ENCODE results near the gene SEMA5A. TPM values are rescaled to one million over a fixed set of nuclear protein-coding genes. Genes with fewer than 3 reads are reported as not detected.

Gene SEMA5A
- total RNA-seq, 3 donors from 2014 or later, result 3.0 to 35.4 (median 25.9) TPM

DNA sequence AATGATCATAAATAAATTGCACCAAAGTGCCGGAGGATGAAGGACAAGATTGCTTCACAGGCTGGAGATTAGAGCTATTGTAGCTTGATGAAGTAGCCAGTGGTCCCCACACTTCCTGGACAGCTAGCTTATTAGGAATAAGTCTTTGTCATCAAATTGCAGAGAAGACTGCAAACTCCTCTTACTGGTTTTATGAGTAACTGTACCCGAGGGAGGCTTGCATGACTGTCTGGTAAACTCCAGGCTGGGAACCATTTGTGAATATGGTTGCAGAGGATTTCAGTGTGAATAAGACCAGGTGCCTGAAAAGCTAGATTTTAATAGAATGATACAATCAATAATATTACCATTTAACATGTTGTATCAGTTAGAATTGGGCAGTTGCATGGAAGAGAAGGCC is 36.5 kb upstream of the SEMA5A start:
- no peak overlapping the region for H3K4me3 ChIP-seq
- TF ChIP-seq POLR2A (IDR thresholded peaks at IDR 0.05) (no peak), POLR2AphosphoS5 (IDR thresholded peaks at IDR 0.05) (no peak)
- TF ChIP-seq, protein P1, sequence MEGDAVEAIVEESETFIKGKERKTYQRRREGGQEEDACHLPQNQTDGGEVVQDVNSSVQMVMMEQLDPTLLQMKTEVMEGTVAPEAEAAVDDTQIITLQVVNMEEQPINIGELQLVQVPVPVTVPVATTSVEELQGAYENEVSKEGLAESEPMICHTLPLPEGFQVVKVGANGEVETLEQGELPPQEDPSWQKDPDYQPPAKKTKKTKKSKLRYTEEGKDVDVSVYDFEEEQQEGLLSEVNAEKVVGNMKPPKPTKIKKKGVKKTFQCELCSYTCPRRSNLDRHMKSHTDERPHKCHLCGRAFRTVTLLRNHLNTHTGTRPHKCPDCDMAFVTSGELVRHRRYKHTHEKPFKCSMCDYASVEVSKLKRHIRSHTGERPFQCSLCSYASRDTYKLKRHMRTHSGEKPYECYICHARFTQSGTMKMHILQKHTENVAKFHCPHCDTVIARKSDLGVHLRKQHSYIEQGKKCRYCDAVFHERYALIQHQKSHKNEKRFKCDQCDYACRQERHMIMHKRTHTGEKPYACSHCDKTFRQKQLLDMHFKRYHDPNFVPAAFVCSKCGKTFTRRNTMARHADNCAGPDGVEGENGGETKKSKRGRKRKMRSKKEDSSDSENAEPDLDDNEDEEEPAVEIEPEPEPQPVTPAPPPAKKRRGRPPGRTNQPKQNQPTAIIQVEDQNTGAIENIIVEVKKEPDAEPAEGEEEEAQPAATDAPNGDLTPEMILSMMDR (IDR thresholded peaks at IDR 0.05), result no peak

DNA sequence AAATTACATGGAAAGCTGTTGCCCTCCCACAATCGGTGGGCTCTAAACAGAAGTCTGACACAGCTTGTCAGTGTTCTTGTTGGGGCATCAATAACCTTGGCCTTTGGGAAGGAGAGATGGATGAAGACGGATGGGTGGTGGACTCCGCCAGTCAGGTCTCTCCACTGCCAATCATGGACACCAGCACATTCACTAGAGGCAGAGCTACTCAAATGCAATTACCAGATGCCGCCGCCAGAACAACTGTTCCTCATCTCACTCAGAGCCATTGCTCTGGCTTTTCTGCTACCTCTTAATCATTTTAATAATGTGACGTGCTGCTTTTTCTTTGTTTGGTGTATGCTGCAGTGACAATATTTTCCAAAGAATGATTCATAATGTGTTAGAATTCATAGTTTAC is 27.9 kb upstream of the SEMA5A start:
- Histone ChIP-seq H3K4me1 (no peaks in the 10 kb centered on the region), H3K27me3 (no peaks in the 10 kb centered on the region), H3K36me3 (no peaks in the 10 kb centered on the region), H3K4me3 (no peak overlapping the region), H3K27ac (no peak overlapping the region), H3K9me3 (peaks cover 0 to 8% of the 10 kb centered on the region in 2 donors)
- intact Hi-C loops (cut with DNase I; ENCODE audit: low total_unique reads), result no loop called here
- DNase-seq (ENCODE audit: low spot score in 2 of 2), result no peak
- TF ChIP-seq, protein P1 (IDR thresholded peaks at IDR 0.05), result no peak
- TF ChIP-seq POLR2AphosphoS5 (IDR thresholded peaks at IDR 0.05), result no peak
- no peak for TF ChIP-seq POLR2A (IDR thresholded peaks at IDR 0.05)

More for the DNA sequence above, 36.5 kb upstream of the SEMA5A start:
- intact Hi-C loops (cut with DNase I; ENCODE audit: low total_unique reads), result no loop called here
- no peak overlapping the region for H3K27ac ChIP-seq
- peaks cover 0 to 8% of the 10 kb centered on the region in 2 donors for H3K9me3 ChIP-seq
- H3K27me3 ChIP-seq, result no peaks in the 10 kb centered on the region
- H3K36me3 ChIP-seq, result no peaks in the 10 kb centered on the region
- no peak for DNase-seq (ENCODE audit: low spot score in 2 of 2)
- no peaks in the 10 kb centered on the region for H3K4me1 ChIP-seq

DNA sequence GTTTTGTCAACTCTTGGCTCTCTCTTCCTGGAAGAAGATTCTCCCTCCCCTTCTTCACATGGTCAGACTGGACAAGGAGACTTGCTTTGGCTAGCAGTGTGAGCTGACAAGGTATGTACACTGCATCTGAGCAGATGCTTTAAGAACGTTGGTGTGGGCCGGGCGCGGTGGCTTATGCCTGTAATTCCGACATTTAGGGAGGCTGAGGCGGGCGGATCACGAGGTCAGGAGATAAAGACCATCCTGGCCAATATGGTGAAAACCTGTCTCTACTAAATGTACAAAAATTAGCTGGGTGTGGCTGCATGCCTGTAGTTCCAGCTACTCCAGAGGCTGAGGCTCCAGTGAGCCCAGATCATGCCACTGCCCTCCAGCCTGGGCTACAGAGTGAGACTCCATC is 26.4 kb upstream of the SEMA5A start:
- TF ChIP-seq POLR2A (IDR thresholded peaks at IDR 0.05), result no peak
- no peak for TF ChIP-seq POLR2AphosphoS5 (IDR thresholded peaks at IDR 0.05)
- TF ChIP-seq, protein P1 (IDR thresholded peaks at IDR 0.05), result no peak
- no peak for DNase-seq (ENCODE audit: low spot score in 2 of 2)
- intact Hi-C loops (cut with DNase I; ENCODE audit: low total_unique reads), result no loop called here

DNA sequence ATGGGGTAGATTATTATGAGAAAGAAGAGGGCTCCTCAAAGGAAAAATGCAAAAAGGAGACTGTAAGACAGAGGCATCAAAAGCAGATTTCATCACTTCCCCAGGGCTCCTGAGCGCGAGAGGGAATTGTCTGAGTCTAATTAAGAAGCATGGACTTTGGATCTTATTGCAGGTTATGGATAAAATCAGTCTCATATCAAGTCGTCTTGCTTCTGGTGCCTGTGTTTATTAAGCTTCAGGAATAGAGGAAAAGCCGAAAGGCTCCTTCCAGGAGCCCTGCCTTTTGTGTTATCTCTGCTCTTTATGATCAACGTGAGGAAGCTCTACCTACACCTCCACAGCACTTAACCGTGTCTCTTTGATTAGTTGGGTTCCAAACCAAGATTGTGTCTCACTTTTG is 25.0 kb upstream of the SEMA5A start:
- Histone ChIP-seq H3K27ac (no peak overlapping the region), H3K4me3 (no peak overlapping the region), H3K27me3 (no peaks in the 10 kb centered on the region), H3K36me3 (no peaks in the 10 kb centered on the region), H3K9me3 (no peaks in the 10 kb centered on the region), H3K4me1 (no peaks in the 10 kb centered on the region)
- TF ChIP-seq POLR2AphosphoS5 (IDR thresholded peaks at IDR 0.05) (no peak), POLR2A (IDR thresholded peaks at IDR 0.05) (no peak)
- TF ChIP-seq, protein P1 (IDR thresholded peaks at IDR 0.05), result no peak
- no peak for DNase-seq (ENCODE audit: low spot score in 2 of 2)
- intact Hi-C loops (cut with DNase I; ENCODE audit: low total_unique reads), result no loop called here

More for the DNA sequence above, 26.4 kb upstream of the SEMA5A start:
- Histone ChIP-seq H3K4me1 (no peaks in the 10 kb centered on the region), H3K9me3 (no peaks in the 10 kb centered on the region), H3K36me3 (no peaks in the 10 kb centered on the region), H3K27me3 (no peaks in the 10 kb centered on the region), H3K27ac (no peak overlapping the region), H3K4me3 (no peak overlapping the region)

DNA sequence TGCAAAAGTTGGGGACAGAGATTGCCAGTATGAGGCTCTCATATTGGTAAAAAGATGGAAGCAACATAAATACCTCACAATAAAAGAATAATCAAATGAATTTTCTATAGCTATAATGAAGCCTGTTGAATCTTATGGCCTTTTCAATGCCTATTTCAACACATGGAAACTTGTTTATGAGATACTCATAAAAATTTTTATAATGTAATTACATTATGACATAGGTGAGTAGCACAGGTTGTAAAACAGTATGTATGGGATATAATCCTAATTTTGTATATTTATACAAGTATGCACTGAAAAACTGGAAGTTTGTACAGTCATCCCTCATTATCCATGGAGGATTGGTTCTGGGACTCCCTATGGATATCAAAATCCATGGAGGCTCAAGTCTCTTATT is 21.2 kb upstream of the SEMA5A start:
- H3K36me3 ChIP-seq, result no peaks in the 10 kb centered on the region
- no peaks in the 10 kb centered on the region for H3K27me3 ChIP-seq
- no peak overlapping the region for H3K4me3 ChIP-seq
- H3K9me3 ChIP-seq, result no peaks in the 10 kb centered on the region
- no peak overlapping the region for H3K27ac ChIP-seq
- intact Hi-C loops (cut with DNase I; ENCODE audit: low total_unique reads), result no loop called here
- no peak for TF ChIP-seq POLR2AphosphoS5 (IDR thresholded peaks at IDR 0.05)
- TF ChIP-seq, protein P1 (IDR thresholded peaks at IDR 0.05), result no peak
- TF ChIP-seq POLR2A (IDR thresholded peaks at IDR 0.05), result no peak
- no peaks in the 10 kb centered on the region for H3K4me1 ChIP-seq
- no peak for DNase-seq (ENCODE audit: low spot score in 2 of 2)

All from breast epithelium (tissue), 4 donors.